Measurements from ENCODE around the gene SENP6. TPM values are rescaled to one million over a fixed set of nuclear protein-coding genes. Genes with fewer than 3 reads are reported as not detected.

Gene SENP6
- polyA plus RNA-seq, 1 of the 3 experiments (the other 2 are of a cell fraction) = 16.2 TPM

DNA sequence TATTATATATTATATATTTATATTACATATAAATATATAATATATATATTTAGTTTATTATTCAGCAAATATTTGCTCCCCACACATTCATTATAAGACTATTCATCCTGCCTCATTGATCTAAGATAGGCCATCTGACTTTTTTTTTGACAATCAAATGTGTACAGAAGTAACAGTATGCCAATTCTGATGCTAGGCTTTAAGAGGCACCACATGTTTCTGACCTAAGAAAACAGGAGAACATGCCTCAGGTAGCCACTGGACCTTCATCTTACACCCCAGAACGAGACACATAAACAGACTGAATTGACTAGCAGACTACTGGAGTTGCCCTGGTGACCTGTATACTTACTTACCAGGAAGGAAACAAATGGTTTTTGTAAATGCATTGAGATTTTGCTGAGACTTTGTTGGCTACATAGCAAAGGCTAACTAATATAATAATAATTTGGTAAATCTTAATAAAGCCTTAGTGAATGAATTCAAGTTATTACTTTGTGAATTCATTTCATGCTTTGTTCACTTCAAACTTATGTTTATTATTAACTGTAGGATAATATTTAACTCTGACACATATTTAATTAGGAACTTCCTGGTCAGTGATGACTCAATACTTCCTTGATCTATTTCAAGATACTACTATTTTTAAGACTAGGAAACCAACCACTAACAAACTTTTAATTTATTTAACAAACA, 134.0 kb downstream of the SENP6 start:
- POLR2A ChIA-PET = no interaction called here
- DNase-seq = no peak
- no peak overlapping the region; the same call in 1 of the 2 replicates for H2AFZ ChIP-seq (ENCODE audit: low read depth)

DNA sequence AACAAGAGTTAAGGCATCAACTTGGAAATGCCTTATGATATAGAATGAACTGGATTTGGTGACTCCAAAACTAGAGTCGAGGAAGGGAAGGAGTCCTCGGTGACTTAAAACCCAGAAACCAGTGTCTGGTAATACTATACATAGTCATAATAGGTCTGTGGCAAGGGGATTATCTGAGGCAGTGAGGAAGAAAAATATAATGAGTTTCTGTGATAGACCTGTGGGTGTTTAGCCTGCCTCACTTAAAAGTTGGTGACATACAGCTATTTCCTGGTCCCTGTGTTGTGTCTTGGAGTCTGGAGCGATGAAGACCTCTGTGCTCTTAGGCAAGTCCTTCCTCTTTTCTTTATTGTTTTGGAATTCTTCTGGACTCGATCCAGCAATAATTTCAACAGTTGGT, 142.3 kb downstream of the SENP6 start:
- Histone ChIP-seq H3K27ac (ENCODE audit: low read depth in 2 of 2, low read length in 1 of 2) (no peak overlapping the region), H2AFZ (ENCODE audit: low read depth) (no peak overlapping the region), H3K4me3 (ENCODE audit: low read depth in 2 of 2, low read length in 1 of 2) (no peak overlapping the region), H3K4me2 (no peak overlapping the region), H3K9me2 (no peaks in the 10 kb centered on the region), H4K20me1 (ENCODE audit: insufficient read depth) (no peaks in the 10 kb centered on the region), H3K36me3 (replicated peaks in 1 of 2; ENCODE audit: control insufficient read depth in 1 of 2, insufficient read depth in 2 of 2, low read length in 1 of 2) (no peaks in the 10 kb centered on the region), H3F3A (replicated peaks; ENCODE audit: insufficient read depth) (no peaks in the 10 kb centered on the region), H3K4me1 (ENCODE audit: control insufficient read depth in 1 of 2, insufficient read depth in 2 of 2, low read depth in 1 of 2, low read length in 1 of 2) (no peaks in the 10 kb centered on the region; a peak in 1 of 4 replicates), H3K9ac (no peak overlapping the region), H3K27me3 (ENCODE audit: insufficient read depth) (no peaks in the 10 kb centered on the region), H3K79me2 (ENCODE audit: insufficient read depth) (no peaks in the 10 kb centered on the region), H3K9me3 (no peaks in the 10 kb centered on the region)
- no peak for DNase-seq
- POLR2A ChIA-PET = no interaction called here
- no peak for TF ChIP-seq YY1 (IDR thresholded peaks at IDR 0.05; ENCODE audit: low read depth)
- no peak for TF ChIP-seq CHD2 (IDR thresholded peaks at IDR 0.05; ENCODE audit: low read length, partially characterized antibody)
- TF ChIP-seq, protein P1, sequence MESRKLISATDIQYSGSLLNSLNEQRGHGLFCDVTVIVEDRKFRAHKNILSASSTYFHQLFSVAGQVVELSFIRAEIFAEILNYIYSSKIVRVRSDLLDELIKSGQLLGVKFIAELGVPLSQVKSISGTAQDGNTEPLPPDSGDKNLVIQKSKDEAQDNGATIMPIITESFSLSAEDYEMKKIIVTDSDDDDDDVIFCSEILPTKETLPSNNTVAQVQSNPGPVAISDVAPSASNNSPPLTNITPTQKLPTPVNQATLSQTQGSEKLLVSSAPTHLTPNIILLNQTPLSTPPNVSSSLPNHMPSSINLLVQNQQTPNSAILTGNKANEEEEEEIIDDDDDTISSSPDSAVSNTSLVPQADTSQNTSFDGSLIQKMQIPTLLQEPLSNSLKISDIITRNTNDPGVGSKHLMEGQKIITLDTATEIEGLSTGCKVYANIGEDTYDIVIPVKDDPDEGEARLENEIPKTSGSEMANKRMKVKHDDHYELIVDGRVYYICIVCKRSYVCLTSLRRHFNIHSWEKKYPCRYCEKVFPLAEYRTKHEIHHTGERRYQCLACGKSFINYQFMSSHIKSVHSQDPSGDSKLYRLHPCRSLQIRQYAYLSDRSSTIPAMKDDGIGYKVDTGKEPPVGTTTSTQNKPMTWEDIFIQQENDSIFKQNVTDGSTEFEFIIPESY (IDR thresholded peaks at IDR 0.05; ENCODE audit: borderline replicate concordance, low read depth) = no peak
- TF ChIP-seq, protein P2, sequence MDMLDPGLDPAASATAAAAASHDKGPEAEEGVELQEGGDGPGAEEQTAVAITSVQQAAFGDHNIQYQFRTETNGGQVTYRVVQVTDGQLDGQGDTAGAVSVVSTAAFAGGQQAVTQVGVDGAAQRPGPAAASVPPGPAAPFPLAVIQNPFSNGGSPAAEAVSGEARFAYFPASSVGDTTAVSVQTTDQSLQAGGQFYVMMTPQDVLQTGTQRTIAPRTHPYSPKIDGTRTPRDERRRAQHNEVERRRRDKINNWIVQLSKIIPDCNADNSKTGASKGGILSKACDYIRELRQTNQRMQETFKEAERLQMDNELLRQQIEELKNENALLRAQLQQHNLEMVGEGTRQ (IDR thresholded peaks at IDR 0.05; ENCODE audit: borderline replicate concordance, low read depth, low read length) = no peak
- TF ChIP-seq, protein P3, sequence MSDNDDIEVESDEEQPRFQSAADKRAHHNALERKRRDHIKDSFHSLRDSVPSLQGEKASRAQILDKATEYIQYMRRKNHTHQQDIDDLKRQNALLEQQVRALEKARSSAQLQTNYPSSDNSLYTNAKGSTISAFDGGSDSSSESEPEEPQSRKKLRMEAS (IDR thresholded peaks at IDR 0.05; ENCODE audit: low read depth) = no peak
- no peak for TF ChIP-seq TAF1 (IDR thresholded peaks at IDR 0.05; ENCODE audit: borderline replicate concordance, low read depth, low read length)
- TF ChIP-seq MEF2A (IDR thresholded peaks at IDR 0.05; ENCODE audit: borderline replicate concordance, low read depth) = no peak
- CTCF ChIA-PET = no interaction called here
- WGBS (ENCODE audit: low lambda C conversion rate) = 42% methylated on average over 4 of the region's 4 CpGs

More for the DNA sequence above, 134.0 kb downstream of the SENP6 start:
- H3K4me3 ChIP-seq (ENCODE audit: low read depth in 2 of 2, low read length in 1 of 2) = no peak overlapping the region
- peak overlapping the region in 1 of 2 experiments; percentile 63; a peak in 2 of 4 replicates for H3K27ac ChIP-seq (ENCODE audit: low read depth in 2 of 2, low read length in 1 of 2)
- TF ChIP-seq MXI1 (IDR thresholded peaks at IDR 0.05; ENCODE audit: low read depth, low read length) = no peak
- TF ChIP-seq, protein P4, sequence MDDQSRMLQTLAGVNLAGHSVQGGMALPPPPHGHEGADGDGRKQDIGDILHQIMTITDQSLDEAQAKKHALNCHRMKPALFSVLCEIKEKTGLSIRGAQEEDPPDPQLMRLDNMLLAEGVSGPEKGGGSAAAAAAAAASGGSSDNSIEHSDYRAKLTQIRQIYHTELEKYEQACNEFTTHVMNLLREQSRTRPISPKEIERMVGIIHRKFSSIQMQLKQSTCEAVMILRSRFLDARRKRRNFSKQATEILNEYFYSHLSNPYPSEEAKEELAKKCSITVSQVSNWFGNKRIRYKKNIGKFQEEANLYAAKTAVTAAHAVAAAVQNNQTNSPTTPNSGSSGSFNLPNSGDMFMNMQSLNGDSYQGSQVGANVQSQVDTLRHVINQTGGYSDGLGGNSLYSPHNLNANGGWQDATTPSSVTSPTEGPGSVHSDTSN (IDR thresholded peaks at IDR 0.05) = no peak
- TF ChIP-seq FOSL2 (IDR thresholded peaks at IDR 0.05; ENCODE audit: borderline replicate concordance, low read depth) = peak; percentile 43; the same call in 1 of the 2 replicates
- TF ChIP-seq ELF1 (IDR thresholded peaks at IDR 0.05) = no peak
- no peak for TF ChIP-seq TAF1 (IDR thresholded peaks at IDR 0.05; ENCODE audit: borderline replicate concordance, low read depth, low read length)
- peak; percentile 65 for TF ChIP-seq MEF2A (IDR thresholded peaks at IDR 0.05; ENCODE audit: borderline replicate concordance, low read depth)
- no peak for TF ChIP-seq RCOR1 (IDR thresholded peaks at IDR 0.05; ENCODE audit: low read length)
- TF ChIP-seq, protein P5, sequence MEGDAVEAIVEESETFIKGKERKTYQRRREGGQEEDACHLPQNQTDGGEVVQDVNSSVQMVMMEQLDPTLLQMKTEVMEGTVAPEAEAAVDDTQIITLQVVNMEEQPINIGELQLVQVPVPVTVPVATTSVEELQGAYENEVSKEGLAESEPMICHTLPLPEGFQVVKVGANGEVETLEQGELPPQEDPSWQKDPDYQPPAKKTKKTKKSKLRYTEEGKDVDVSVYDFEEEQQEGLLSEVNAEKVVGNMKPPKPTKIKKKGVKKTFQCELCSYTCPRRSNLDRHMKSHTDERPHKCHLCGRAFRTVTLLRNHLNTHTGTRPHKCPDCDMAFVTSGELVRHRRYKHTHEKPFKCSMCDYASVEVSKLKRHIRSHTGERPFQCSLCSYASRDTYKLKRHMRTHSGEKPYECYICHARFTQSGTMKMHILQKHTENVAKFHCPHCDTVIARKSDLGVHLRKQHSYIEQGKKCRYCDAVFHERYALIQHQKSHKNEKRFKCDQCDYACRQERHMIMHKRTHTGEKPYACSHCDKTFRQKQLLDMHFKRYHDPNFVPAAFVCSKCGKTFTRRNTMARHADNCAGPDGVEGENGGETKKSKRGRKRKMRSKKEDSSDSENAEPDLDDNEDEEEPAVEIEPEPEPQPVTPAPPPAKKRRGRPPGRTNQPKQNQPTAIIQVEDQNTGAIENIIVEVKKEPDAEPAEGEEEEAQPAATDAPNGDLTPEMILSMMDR (IDR thresholded peaks at IDR 0.05) = no peak
- TF ChIP-seq JUND (IDR thresholded peaks at IDR 0.05) = peak; percentile 38; the same call in 1 of the 2 replicates
- no peak for TF ChIP-seq EP300 (IDR thresholded peaks at IDR 0.05; ENCODE audit: borderline replicate concordance in 1 of 2, low read depth in 1 of 2, low read length in 1 of 2)
- TF ChIP-seq GATA2 (CRISPR knock-in tag; IDR thresholded peaks at IDR 0.05) = no peak
- no peak for TF ChIP-seq GABPA (IDR thresholded peaks at IDR 0.05; ENCODE audit: low read depth)
- peak; percentile 68 for TF ChIP-seq TCF12 (IDR thresholded peaks at IDR 0.05)
- TF ChIP-seq SIN3A (IDR thresholded peaks at IDR 0.05; ENCODE audit: borderline replicate concordance, low read depth, low read length) = no peak
- TF ChIP-seq FOXJ3 (CRISPR knock-in tag; IDR thresholded peaks at IDR 0.05) = no peak
- TF ChIP-seq CHD2 (IDR thresholded peaks at IDR 0.05; ENCODE audit: low read length, partially characterized antibody) = no peak
- TF ChIP-seq, protein P6, sequence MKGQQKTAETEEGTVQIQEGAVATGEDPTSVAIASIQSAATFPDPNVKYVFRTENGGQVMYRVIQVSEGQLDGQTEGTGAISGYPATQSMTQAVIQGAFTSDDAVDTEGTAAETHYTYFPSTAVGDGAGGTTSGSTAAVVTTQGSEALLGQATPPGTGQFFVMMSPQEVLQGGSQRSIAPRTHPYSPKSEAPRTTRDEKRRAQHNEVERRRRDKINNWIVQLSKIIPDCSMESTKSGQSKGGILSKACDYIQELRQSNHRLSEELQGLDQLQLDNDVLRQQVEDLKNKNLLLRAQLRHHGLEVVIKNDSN (IDR thresholded peaks at IDR 0.05; ENCODE audit: borderline replicate concordance, low read depth) = no peak
- TF ChIP-seq NRF1 (IDR thresholded peaks at IDR 0.05; ENCODE audit: low read depth, low read length) = no peak
- no peak overlapping the region for H3K9ac ChIP-seq
- no peaks in the 10 kb centered on the region for H3K9me3 ChIP-seq
- CTCF ChIA-PET = no interaction called here
- H3K9me2 ChIP-seq = no peaks in the 10 kb centered on the region
- peaks cover 9% of the 10 kb centered on the region for H3F3A ChIP-seq (replicated peaks; ENCODE audit: insufficient read depth)
- H3K36me3 ChIP-seq (replicated peaks in 1 of 2; ENCODE audit: control insufficient read depth in 1 of 2, insufficient read depth in 2 of 2, low read length in 1 of 2) = no peaks in the 10 kb centered on the region
- H3K79me2 ChIP-seq (ENCODE audit: insufficient read depth) = no peaks in the 10 kb centered on the region
- peak overlapping the region; percentile 28; the same call in 1 of the 2 replicates for H3K4me2 ChIP-seq
- 38% methylated on average over 1 of the region's 1 CpG for WGBS (ENCODE audit: low lambda C conversion rate)
- no peaks in the 10 kb centered on the region for H4K20me1 ChIP-seq (ENCODE audit: insufficient read depth)
- H3K27me3 ChIP-seq (ENCODE audit: insufficient read depth) = no peaks in the 10 kb centered on the region
- peaks cover 0 to 5% of the 10 kb centered on the region in 2 experiments; a peak in 1 of 4 replicates for H3K4me1 ChIP-seq (ENCODE audit: control insufficient read depth in 1 of 2, insufficient read depth in 2 of 2, low read depth in 1 of 2, low read length in 1 of 2)

Data from SK-N-SH (cell line).